ENCODE results near the gene TTC22.
"Not testable (repeated sequence)": the region's sequence is repeated elsewhere in the genome, so short reads cannot be mapped to it uniquely, and the experiment has no call there.

Gene TTC22

GRCh38 chr1:54786778-54787177 is 14.3 kb downstream of the TTC22 start:
- DNase-seq (ENCODE audit: low read depth): no peak

GRCh38 chr1:54784066-54784465 is 17.1 kb downstream of the TTC22 start:
- no peak for DNase-seq (ENCODE audit: low read depth)

- DNase-seq (ENCODE audit: low read depth): no peak
Observed at GRCh38 chr1:54782588-54782987, 18.5 kb downstream of the TTC22 start.

GRCh38 chr1:54782156-54782555 is 19.0 kb downstream of the TTC22 start:
- DNase-seq (ENCODE audit: low read depth): no peak

- no peak for DNase-seq (ENCODE audit: low read depth)
Observed at GRCh38 chr1:54781023-54781723, 19.9 kb downstream of the TTC22 start.

- no peak for DNase-seq (ENCODE audit: low read depth)
Observed at GRCh38 chr1:54777431-54777830, 23.7 kb downstream of the TTC22 start.

GRCh38 chr1:54777011-54777410 is 24.1 kb downstream of the TTC22 start:
- DNase-seq (ENCODE audit: low read depth): no peak

GRCh38 chr1:54775828-54776721 is 25.0 kb downstream of the TTC22 start:
- DNase-seq (ENCODE audit: low read depth): not testable (repeated sequence)

GRCh38 chr1:54774820-54775498 is 26.2 kb downstream of the TTC22 start:
- DNase-seq (ENCODE audit: low read depth): no peak

- no peak for DNase-seq (ENCODE audit: low read depth)
Observed at GRCh38 chr1:54772951-54773350, 28.2 kb downstream of the TTC22 start.

GRCh38 chr1:54768093-54768492 is 33.0 kb downstream of the TTC22 start:
- no peak for DNase-seq (ENCODE audit: low read depth)

- no peak for DNase-seq (ENCODE audit: low read depth)
Observed at GRCh38 chr1:54767526-54767925, 33.6 kb downstream of the TTC22 start.

- DNase-seq (ENCODE audit: low read depth): no peak
Observed at GRCh38 chr1:54766726-54767125, 34.4 kb downstream of the TTC22 start.

- DNase-seq (ENCODE audit: low read depth): no peak
Observed at GRCh38 chr1:54764922-54765561, 36.1 kb downstream of the TTC22 start.

- peak; percentile 93 for DNase-seq (ENCODE audit: low read depth)
Observed at GRCh38 chr1:54764133-54764921, 36.8 kb downstream of the TTC22 start, which contains the start of gene PARS2. TSS of gene PARS2 (minus strand) at chr1:54764523. CDS start at chr1:54759161, 5,362 bp downstream.

- no peak for DNase-seq (ENCODE audit: low read depth)
Observed at GRCh38 chr1:54763816-54764132, 37.3 kb downstream of the TTC22 start.

GRCh38 chr1:54758678-54759348 is 42.3 kb downstream of the TTC22 start:
- DNase-seq (ENCODE audit: low read depth): no peak

- no peak for DNase-seq (ENCODE audit: low read depth)
Observed at GRCh38 chr1:54757833-54758232, 43.3 kb downstream of the TTC22 start.

- no peak for DNase-seq (ENCODE audit: low read depth)
Observed at GRCh38 chr1:54754486-54755285, 46.4 kb downstream of the TTC22 start.

GRCh38 chr1:54754045-54754444 is 47.1 kb downstream of the TTC22 start:
- DNase-seq (ENCODE audit: low read depth): no peak

Data from activated gamma-delta T cell treated with anti-CD3 and anti-CD28 coated beads, Interleukin-2, amount 50 U/mL, for 16 hours (primary cell).